ENCODE results near the gene RPA4. TPM values are rescaled to one million over a fixed set of nuclear protein-coding genes. Genes with fewer than 3 reads are reported as not detected.

RPA4 gene
- total RNA-seq, 1 donor from 2014 or later: 1.3 TPM

- Mint-ChIP-seq H3K27me3 (ENCODE audit: low read depth) (no peaks in the 10 kb centered on the region), H3K36me3 (ENCODE audit: low read depth) (no peaks in the 10 kb centered on the region), H3K4me3 (ENCODE audit: low read depth) (no peak overlapping the region), H3K27ac (no peak overlapping the region), H3K9me3 (no peaks in the 10 kb centered on the region), H3K4me1 (ENCODE audit: low read depth) (peaks cover 4% of the 10 kb centered on the region)
- no peak for DNase-seq (ENCODE audit: low spot score)
- intact Hi-C loops (cut with micrococcal nuclease): no loop called here
These were observed 23.0 kb downstream of the RPA4 start for GRCh38 chrX:96906741-96907140.

DNA sequence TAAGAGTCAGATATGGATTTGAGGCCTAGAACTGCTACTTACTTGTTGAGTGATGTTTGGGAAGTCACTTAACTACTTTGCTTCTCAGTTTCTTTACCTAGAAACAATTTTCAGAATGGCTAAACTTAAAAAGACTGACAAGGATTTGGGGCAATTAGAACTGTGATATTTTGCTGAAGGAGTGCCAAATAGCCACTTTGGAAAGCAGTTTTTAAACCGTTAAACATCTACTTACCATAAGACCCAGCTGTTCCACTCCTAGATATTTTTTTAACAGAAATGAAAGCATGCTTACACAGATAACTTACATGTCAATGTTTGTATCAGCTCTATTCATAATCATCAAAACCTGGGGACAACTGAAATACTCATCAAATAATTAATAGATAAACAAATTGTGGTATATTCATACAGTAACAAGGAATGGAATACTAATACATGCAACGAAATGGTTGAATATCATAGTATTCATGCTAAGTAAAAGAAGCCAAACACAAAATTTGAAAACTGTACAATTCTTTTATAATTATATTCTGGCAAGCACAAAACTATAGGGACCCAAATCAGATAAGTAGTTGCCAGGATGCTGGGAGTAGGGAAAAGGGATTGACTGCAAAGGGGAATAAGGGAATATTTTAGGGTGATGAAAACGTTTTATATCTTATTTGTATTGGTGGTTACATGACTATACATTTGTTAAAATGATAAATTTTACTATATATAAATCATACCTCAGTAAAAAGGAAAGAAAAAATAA lies 24.0 kb downstream of the RPA4 start:
- DNase-seq (ENCODE audit: low spot score): no peak
- Mint-ChIP-seq H3K36me3 (ENCODE audit: low read depth) (no peaks in the 10 kb centered on the region), H3K4me3 (ENCODE audit: low read depth) (no peak overlapping the region), H3K27me3 (ENCODE audit: low read depth) (no peaks in the 10 kb centered on the region), H3K9me3 (no peaks in the 10 kb centered on the region), H3K27ac (no peak overlapping the region), H3K4me1 (ENCODE audit: low read depth) (peaks cover 6% of the 10 kb centered on the region)
- intact Hi-C loops (cut with micrococcal nuclease): no loop called here

- peaks cover 6% of the 10 kb centered on the region for H3K4me1 Mint-ChIP-seq (ENCODE audit: low read depth)
- no peaks in the 10 kb centered on the region for H3K36me3 Mint-ChIP-seq (ENCODE audit: low read depth)
- no peak overlapping the region for H3K4me3 Mint-ChIP-seq (ENCODE audit: low read depth)
- H3K9me3 Mint-ChIP-seq: no peaks in the 10 kb centered on the region
- no peak for DNase-seq (ENCODE audit: low spot score)
- intact Hi-C loops (cut with micrococcal nuclease): no loop called here
- no peak overlapping the region for H3K27ac Mint-ChIP-seq
- H3K27me3 Mint-ChIP-seq (ENCODE audit: low read depth): no peaks in the 10 kb centered on the region
These were observed 25.6 kb downstream of the RPA4 start for GRCh38 chrX:96909291-96909690.

GRCh38 chrX:96918864-96919263 lies 35.2 kb downstream of the RPA4 start:
- DNase-seq (ENCODE audit: low spot score): no peak
- H3K27me3 Mint-ChIP-seq (ENCODE audit: low read depth): no peaks in the 10 kb centered on the region
- no peak overlapping the region for H3K27ac Mint-ChIP-seq
- peaks cover 3% of the 10 kb centered on the region for H3K36me3 Mint-ChIP-seq (ENCODE audit: low read depth)
- no peak overlapping the region for H3K4me3 Mint-ChIP-seq (ENCODE audit: low read depth)
- intact Hi-C loops (cut with micrococcal nuclease): no loop called here
- no peaks in the 10 kb centered on the region for H3K9me3 Mint-ChIP-seq
- H3K4me1 Mint-ChIP-seq (ENCODE audit: low read depth): no peaks in the 10 kb centered on the region

DNA sequence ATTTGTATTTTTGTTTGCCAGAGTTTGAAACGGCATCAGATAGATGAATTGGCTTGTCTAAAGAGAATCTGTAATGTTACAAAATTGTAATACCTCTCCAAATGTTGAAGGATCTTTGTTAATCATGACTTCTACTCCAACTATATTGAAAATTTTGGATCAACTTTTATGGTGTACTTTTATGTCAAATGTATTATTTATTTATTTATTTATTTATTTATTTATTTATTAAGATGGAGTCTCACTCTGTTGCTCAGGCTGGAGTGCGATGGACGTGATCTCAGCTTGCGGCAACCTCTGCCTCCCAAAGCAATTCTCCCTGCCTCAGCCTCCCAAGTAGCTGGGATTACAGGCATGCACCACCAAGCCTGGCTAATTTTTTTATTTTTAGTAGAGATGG lies 36.0 kb downstream of the RPA4 start:
- H3K27me3 Mint-ChIP-seq (ENCODE audit: low read depth): no peaks in the 10 kb centered on the region

DNA sequence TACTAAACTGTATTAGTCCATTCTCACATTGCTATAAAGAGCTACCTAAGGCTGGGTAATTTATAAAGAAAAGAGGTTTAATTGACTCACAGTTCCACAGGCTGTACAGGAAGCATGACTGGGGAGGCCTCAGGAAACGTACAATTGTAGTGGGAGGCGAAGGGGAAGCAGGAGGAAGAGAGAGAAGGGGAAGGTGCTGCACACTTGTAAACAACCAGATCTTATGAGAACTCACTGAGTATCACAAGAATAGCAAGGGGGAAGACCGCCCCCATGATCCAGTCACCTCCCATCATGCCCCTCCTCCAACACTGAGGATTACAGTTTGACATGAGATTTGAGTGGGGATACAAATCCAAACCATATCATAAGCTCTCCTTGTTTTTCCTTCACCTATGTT lies 40.9 kb downstream of the RPA4 start:
- Mint-ChIP-seq H3K36me3 (ENCODE audit: low read depth) (peaks cover 9% of the 10 kb centered on the region), H3K9me3 (no peaks in the 10 kb centered on the region), H3K27me3 (ENCODE audit: low read depth) (no peaks in the 10 kb centered on the region), H3K4me3 (ENCODE audit: low read depth) (no peak overlapping the region), H3K27ac (no peak overlapping the region), H3K4me1 (ENCODE audit: low read depth) (peaks cover 2% of the 10 kb centered on the region)
- intact Hi-C loops (cut with micrococcal nuclease): no loop called here
- no peak for DNase-seq (ENCODE audit: low spot score)

More for the DNA sequence above, 36.0 kb downstream of the RPA4 start:
- intact Hi-C loops (cut with micrococcal nuclease): no loop called here
- DNase-seq (ENCODE audit: low spot score): no peak
- H3K9me3 Mint-ChIP-seq: no peaks in the 10 kb centered on the region
- H3K36me3 Mint-ChIP-seq (ENCODE audit: low read depth): peaks cover 3% of the 10 kb centered on the region
- peaks cover 2% of the 10 kb centered on the region for H3K4me1 Mint-ChIP-seq (ENCODE audit: low read depth)
- no peak overlapping the region for H3K27ac Mint-ChIP-seq
- no peak overlapping the region for H3K4me3 Mint-ChIP-seq (ENCODE audit: low read depth)

DNA sequence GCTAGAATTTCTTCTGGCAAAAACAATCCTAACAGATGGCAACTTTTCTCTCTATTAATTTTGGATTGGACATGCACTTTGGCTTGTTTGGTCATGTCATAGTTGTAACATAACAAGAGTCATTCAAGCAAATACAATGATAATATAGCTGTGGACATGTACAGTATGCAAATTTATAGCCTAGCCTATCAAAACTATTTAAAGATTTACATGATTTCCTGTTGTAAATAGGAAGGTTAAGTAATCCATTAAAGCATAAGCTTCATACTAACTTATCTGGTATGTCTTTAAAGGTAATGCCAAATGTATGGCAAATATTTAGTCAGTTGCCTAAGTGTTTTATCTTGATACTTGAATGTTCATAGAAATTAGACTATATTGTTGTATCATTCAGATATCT lies 45.3 kb downstream of the RPA4 start:
- Mint-ChIP-seq H3K4me1 (ENCODE audit: low read depth) (peaks cover 2% of the 10 kb centered on the region), H3K27me3 (ENCODE audit: low read depth) (no peaks in the 10 kb centered on the region), H3K9me3 (no peaks in the 10 kb centered on the region), H3K36me3 (ENCODE audit: low read depth) (peaks cover 6% of the 10 kb centered on the region), H3K4me3 (ENCODE audit: low read depth) (no peak overlapping the region), H3K27ac (no peak overlapping the region)
- no peak for DNase-seq (ENCODE audit: low spot score)
- intact Hi-C loops (cut with micrococcal nuclease): no loop called here

Other genes starting within 250 kb of the RPA4 start
- gene DIAPH2, start 199.1 kb upstream of the RPA4 start, total RNA-seq: 14.7 and 14.9 TPM in 2 replicates

All from activated T-helper 2 cell treated with anti-CD3 and anti-CD28 coated beads, Interferon-gamma antibody, Interleukin-2, Interleukin-4, amounts not matched to agents 10 μg/mL and 5 μg/mL and 100 μg/mL, durations not matched to agents 14 hours and 24 hours and 36 hours (primary cell).